ENCODE results near the gene TMEM238. TPM values are rescaled to one million over a fixed set of nuclear protein-coding genes. Genes with fewer than 3 reads are reported as not detected.

The TMEM238 gene
- total RNA-seq, 2 donors from 2014 or later, result 7.2 to 11.5 TPM

DNA sequence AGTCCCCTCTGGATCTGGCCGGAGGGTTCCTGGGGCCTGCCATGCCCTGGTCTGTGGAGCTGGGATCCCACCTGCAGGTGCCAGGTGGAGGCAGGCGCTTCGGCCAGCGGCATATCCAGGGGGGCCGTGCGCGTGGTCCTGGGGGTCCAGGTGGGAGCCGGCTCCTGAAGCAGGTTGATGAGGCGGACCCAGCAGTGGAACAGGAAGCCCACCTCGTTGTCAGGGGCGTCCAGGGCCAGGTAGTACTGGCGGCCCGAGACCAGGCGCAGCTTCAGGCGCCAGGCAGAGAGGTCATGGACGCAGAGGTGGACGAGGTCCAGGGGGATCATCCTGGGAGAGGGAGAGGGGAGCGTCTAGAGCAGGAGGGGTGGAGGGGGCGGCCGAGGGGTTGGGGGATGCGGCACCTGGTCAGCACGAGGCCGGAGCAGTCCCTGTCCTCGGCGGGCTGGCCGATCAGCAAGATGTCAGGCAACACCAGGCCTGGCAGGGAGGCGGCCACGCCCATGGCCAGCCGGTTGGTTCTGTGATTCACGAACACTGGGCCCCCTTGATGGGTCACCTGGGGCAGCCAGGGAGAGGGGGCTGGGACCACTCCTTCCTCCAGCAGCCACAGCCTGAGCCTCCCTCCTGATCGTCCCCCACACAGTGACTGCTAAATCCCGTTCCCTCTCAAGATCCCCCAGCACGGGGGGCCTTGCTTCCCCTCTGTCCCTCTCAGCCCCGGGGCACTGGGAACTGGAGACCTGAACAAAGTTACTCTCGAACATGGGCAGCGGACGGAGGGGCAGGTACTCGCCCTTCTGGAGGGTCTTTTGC is 21.7 kb downstream of the TMEM238 start:
- Mint-ChIP-seq H3K9me3 (no peaks in the 10 kb centered on the region), H3K27me3 (peaks cover 4% of the 10 kb centered on the region), H3K27ac (no peak overlapping the region), H3K4me3 (no peak overlapping the region), H3K36me3 (ENCODE audit: low read depth) (no peaks in the 10 kb centered on the region), H3K4me1 (no peaks in the 10 kb centered on the region)
- ATAC-seq (replicated peaks), result no peak

- H3K27me3 Mint-ChIP-seq, result peaks cover 6% of the 10 kb centered on the region
- no peak overlapping the region for H3K4me3 Mint-ChIP-seq
- no peaks in the 10 kb centered on the region for H3K4me1 Mint-ChIP-seq
- no peak overlapping the region for H3K27ac Mint-ChIP-seq
- no peaks in the 10 kb centered on the region for H3K36me3 Mint-ChIP-seq (ENCODE audit: low read depth)
- no peaks in the 10 kb centered on the region for H3K9me3 Mint-ChIP-seq
- ATAC-seq (replicated peaks), result no peak
Observed at GRCh38 chr19:55360902-55361301, 23.2 kb downstream of the TMEM238 start.

GRCh38 chr19:55358943-55359908 is 24.9 kb downstream of the TMEM238 start:
- H3K27ac Mint-ChIP-seq, result no peak overlapping the region

GRCh38 chr19:55358493-55358892 is 25.6 kb downstream of the TMEM238 start:
- Mint-ChIP-seq H3K27me3 (peaks cover 12% of the 10 kb centered on the region), H3K4me3 (no peak overlapping the region), H3K36me3 (ENCODE audit: low read depth) (peaks cover under 1% of the 10 kb centered on the region), H3K9me3 (no peaks in the 10 kb centered on the region), H3K4me1 (no peaks in the 10 kb centered on the region), H3K27ac (no peak overlapping the region)
- ATAC-seq (replicated peaks), result no peak

More at GRCh38 chr19:55358943-55359908, 24.9 kb downstream of the TMEM238 start:
- Mint-ChIP-seq H3K9me3 (no peaks in the 10 kb centered on the region), H3K27me3 (peaks cover 12% of the 10 kb centered on the region), H3K4me3 (no peak overlapping the region), H3K36me3 (ENCODE audit: low read depth) (no peaks in the 10 kb centered on the region), H3K4me1 (no peaks in the 10 kb centered on the region)
- ATAC-seq (replicated peaks), result no peak

GRCh38 chr19:55355213-55355821 is 28.8 kb downstream of the TMEM238 start:
- peaks cover 36% of the 10 kb centered on the region for H3K27me3 Mint-ChIP-seq
- no peak overlapping the region for H3K27ac Mint-ChIP-seq
- no peak for ATAC-seq (replicated peaks)
- H3K9me3 Mint-ChIP-seq, result no peaks in the 10 kb centered on the region
- peaks cover 11% of the 10 kb centered on the region for H3K36me3 Mint-ChIP-seq (ENCODE audit: low read depth)
- peaks cover 17% of the 10 kb centered on the region for H3K4me1 Mint-ChIP-seq
- H3K4me3 Mint-ChIP-seq, result no peak overlapping the region

- Mint-ChIP-seq H3K27me3 (peaks cover 36% of the 10 kb centered on the region), H3K36me3 (ENCODE audit: low read depth) (peaks cover 11% of the 10 kb centered on the region), H3K27ac (no peak within 1 kb of the TSS), H3K9me3 (no peaks in the 10 kb centered on the region), H3K4me1 (peaks cover 17% of the 10 kb centered on the region), H3K4me3 (peak within 1 kb of the TSS; percentile 68)
- ATAC-seq (replicated peaks), result no peak
Observed at GRCh38 chr19:55354698-55355212, 29.3 kb downstream of the TMEM238 start, which contains the start of gene COX6B2. Gene COX6B2, minus strand, starts transcription at chr19:55354719. Its CDS starts 198 bp downstream, at chr19:55354521.

- peak; percentile 84 for ATAC-seq (replicated peaks)
- Mint-ChIP-seq H3K4me3 (peak overlapping the region; percentile 68), H3K27ac (no peak overlapping the region), H3K36me3 (ENCODE audit: low read depth) (peaks cover 11% of the 10 kb centered on the region), H3K9me3 (no peaks in the 10 kb centered on the region), H3K27me3 (peaks cover 36% of the 10 kb centered on the region), H3K4me1 (peaks cover 17% of the 10 kb centered on the region)
Observed at GRCh38 chr19:55353803-55354697, 30.0 kb downstream of the TMEM238 start.

GRCh38 chr19:55353356-55353802 is 30.7 kb downstream of the TMEM238 start:
- Mint-ChIP-seq H3K36me3 (ENCODE audit: low read depth) (peaks cover 11% of the 10 kb centered on the region), H3K4me3 (peak overlapping the region; percentile 68), H3K27me3 (peaks cover 36% of the 10 kb centered on the region)

DNA sequence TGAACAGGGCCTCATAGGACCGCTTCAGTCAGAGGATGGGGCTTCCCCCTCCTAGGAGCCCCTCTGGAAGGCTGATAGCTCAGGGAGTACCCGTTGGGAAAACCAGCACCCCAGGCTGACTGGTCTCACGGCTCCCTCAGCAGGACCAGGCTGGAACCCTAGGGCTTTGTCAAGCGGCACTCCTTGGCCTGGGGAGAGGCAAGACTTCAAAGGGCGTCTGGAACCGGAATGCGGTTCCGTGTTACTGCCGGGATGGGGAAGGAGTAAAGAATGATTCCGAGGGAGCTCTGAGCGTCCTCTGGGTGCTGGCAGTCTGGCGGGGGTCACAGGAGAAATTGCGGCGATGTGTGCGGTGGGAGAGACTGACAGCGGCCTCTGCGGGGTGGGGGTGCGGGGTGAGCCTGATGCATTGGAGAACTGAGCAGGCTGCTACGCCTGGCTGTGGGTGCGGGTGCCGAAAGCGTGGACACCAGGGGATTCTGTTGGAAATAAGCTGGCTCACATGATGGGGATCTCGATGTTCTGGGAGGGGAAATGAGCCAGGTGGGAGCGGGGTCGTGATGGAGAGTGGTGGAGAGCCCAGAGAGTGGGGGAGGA is 31.4 kb downstream of the TMEM238 start:
- Mint-ChIP-seq H3K27me3 (peaks cover 36% of the 10 kb centered on the region), H3K4me3 (peak overlapping the region; percentile 68), H3K27ac (no peak overlapping the region), H3K9me3 (no peaks in the 10 kb centered on the region), H3K4me1 (peaks cover 17% of the 10 kb centered on the region), H3K36me3 (ENCODE audit: low read depth) (peaks cover 11% of the 10 kb centered on the region)
- no peak for ATAC-seq (replicated peaks)

More at GRCh38 chr19:55353356-55353802, 30.7 kb downstream of the TMEM238 start:
- Mint-ChIP-seq H3K9me3 (no peaks in the 10 kb centered on the region), H3K27ac (no peak overlapping the region), H3K4me1 (peaks cover 17% of the 10 kb centered on the region)
- no peak for ATAC-seq (replicated peaks)

DNA sequence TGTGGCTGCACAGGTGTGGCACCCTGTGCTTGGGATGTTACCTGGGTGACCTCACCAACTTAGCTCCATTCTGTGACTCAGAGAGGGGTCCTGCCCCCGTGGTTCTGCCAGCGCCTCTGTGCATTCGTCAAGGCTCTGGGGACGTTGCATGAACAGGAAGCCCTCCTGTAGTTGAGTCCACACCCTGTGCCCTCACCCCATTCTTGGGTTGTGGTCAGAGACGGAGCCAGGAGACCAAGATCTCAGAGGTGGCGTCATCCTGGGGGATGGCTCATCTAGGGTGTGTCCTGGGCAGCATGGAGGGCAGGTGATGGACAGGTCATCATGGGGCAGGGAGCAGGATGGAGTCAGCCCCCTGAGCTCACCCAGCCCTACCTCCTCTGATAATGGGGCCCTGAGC is 32.1 kb downstream of the TMEM238 start:
- no peak for ATAC-seq (replicated peaks)
- no peak overlapping the region for H3K27ac Mint-ChIP-seq
- peaks cover 11% of the 10 kb centered on the region for H3K36me3 Mint-ChIP-seq (ENCODE audit: low read depth)

GRCh38 chr19:55350620-55351315 is 33.3 kb downstream of the TMEM238 start:
- H3K36me3 Mint-ChIP-seq (ENCODE audit: low read depth), result peaks cover 11% of the 10 kb centered on the region
- peaks cover 30% of the 10 kb centered on the region for H3K27me3 Mint-ChIP-seq
- no peak overlapping the region for H3K4me3 Mint-ChIP-seq
- no peaks in the 10 kb centered on the region for H3K9me3 Mint-ChIP-seq
- no peak overlapping the region for H3K27ac Mint-ChIP-seq
- peaks cover 17% of the 10 kb centered on the region for H3K4me1 Mint-ChIP-seq
- no peak for ATAC-seq (replicated peaks)

More for the DNA sequence above, 32.1 kb downstream of the TMEM238 start:
- Mint-ChIP-seq H3K27me3 (peaks cover 31% of the 10 kb centered on the region), H3K4me3 (no peak overlapping the region), H3K4me1 (peaks cover 17% of the 10 kb centered on the region), H3K9me3 (no peaks in the 10 kb centered on the region)

DNA sequence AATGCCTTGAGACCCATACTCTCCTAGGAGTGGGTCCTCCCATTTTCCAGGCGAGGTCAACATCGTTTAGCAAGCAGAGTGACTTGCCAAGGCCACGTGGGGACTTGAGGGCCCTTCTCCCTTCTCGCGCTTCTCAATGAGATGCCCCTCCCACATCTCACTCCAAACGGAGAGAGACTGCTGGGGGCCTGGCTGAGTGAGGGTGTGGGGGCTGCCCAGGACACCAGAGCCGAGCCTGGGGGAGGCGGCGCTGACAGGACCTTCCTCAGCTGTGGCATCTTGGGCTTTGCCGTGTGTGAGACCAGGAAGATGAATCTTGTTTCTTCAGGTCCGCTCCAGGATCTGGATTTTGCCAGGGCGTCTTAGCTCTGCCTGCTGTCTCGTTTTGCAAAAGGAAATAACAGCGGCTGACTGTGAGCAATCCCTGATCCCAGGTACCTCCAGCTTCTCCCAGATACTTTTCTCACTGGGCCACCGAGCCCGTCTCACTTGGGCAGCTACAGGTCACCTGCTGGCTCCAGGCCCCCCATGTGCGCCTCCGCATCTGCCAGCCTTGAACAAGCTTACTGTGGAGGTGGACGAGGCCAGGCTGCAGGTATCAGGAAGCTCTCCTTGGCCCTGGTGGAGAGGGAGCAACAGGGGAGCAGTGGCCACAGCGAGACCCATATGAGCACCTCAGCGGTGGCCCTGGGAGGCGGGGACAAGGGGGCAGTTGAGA is 35.6 kb downstream of the TMEM238 start:
- Mint-ChIP-seq H3K27me3 (peaks cover 23% of the 10 kb centered on the region), H3K4me1 (peaks cover 17% of the 10 kb centered on the region), H3K9me3 (no peaks in the 10 kb centered on the region), H3K27ac (no peak overlapping the region), H3K36me3 (ENCODE audit: low read depth) (peaks cover 23% of the 10 kb centered on the region), H3K4me3 (no peak overlapping the region)
- ATAC-seq (replicated peaks), result no peak
